AG04449 (cell line): ENCODE results near the gene PTPMT1.

Experiments
- CTCF ChIA-PET: fragments of 350-600 bp; formaldehyde crosslinking; extraction: SDS; loops from one replicate; lab custom pipeline; 2021; ENCODE audit warnings: antibody characterized with exemption; lab: Yijun Ruan, JAX
- POLR2A ChIA-PET: fragments of 400-600, 350-600 bp; formaldehyde crosslinking; extraction: SDS; loops from one replicate; lab custom pipeline; 2020; ENCODE audit warnings: antibody characterized with exemption, inconsistent platforms; lab: Yijun Ruan, JAX
- DNase-seq: peaks from one replicate; pipeline ENCODE4 v3.0.0-alpha.2; 2010; ENCODE audit warnings: low read depth, low spot score
- H3K4me3 ChIP-seq: 2 replicates; pipeline ENCODE4 v1.5.1; 2011; ENCODE audit warnings: low read depth, mild to moderate bottlenecking, control low read depth, low read length
- TF ChIP-seq, protein P1 (sequence below): IDR thresholded peaks from one replicate; pipeline ENCODE4 v1.5.1; 2011; ENCODE audit warnings: mild to moderate bottlenecking, moderate library complexity, low read length, control low read depth, inconsistent platforms; ENCODE audit not compliant: insufficient read depth; ENCODE audit errors: missing control alignments

The PTPMT1 gene

GRCh38 chr11:47611348-47611794, 46.0 kb downstream of the PTPMT1 start:
- POLR2A ChIA-PET: no interaction called here

GRCh38 chr11:47615249-47615648, 49.9 kb downstream of the PTPMT1 start:
- TF ChIP-seq, protein P1, sequence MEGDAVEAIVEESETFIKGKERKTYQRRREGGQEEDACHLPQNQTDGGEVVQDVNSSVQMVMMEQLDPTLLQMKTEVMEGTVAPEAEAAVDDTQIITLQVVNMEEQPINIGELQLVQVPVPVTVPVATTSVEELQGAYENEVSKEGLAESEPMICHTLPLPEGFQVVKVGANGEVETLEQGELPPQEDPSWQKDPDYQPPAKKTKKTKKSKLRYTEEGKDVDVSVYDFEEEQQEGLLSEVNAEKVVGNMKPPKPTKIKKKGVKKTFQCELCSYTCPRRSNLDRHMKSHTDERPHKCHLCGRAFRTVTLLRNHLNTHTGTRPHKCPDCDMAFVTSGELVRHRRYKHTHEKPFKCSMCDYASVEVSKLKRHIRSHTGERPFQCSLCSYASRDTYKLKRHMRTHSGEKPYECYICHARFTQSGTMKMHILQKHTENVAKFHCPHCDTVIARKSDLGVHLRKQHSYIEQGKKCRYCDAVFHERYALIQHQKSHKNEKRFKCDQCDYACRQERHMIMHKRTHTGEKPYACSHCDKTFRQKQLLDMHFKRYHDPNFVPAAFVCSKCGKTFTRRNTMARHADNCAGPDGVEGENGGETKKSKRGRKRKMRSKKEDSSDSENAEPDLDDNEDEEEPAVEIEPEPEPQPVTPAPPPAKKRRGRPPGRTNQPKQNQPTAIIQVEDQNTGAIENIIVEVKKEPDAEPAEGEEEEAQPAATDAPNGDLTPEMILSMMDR: no peak
- ChIA-PET CTCF (interaction anchor here (1.4 to 4.0 kb wide), 3 partner anchors 27 to 241 kb away, joined by 3 to 29 read pairs (median 9); partner anchors contain the start of genes KBTBD4, MTCH2 and NDUFS3), POLR2A (interaction anchor here (0.9 kb wide), 1 partner anchor 8 kb away, joined by 3 read pairs; no protein-coding TSS in a partner anchor)
- no peak overlapping the region for H3K4me3 ChIP-seq
- DNase-seq: no peak

More at GRCh38 chr11:47611348-47611794, 46.0 kb downstream of the PTPMT1 start:
- H3K4me3 ChIP-seq: no peak overlapping the region
- TF ChIP-seq, protein P1: no peak
- CTCF ChIA-PET: interaction anchor here (1.5 kb wide), 1 partner anchor 9 kb away, joined by 5 read pairs; no protein-coding TSS in a partner anchor
- no peak for DNase-seq

- ChIA-PET CTCF (interaction anchor here (0.6 to 4.0 kb wide), 28 partner anchors 8 to 243 kb away, joined by 3 to 41 read pairs (median 4); partner anchors contain the start of genes CELF1, KBTBD4, NDUFS3 and PSMC3), POLR2A (interaction anchor here (1.0 kb wide), 1 partner anchor 201 kb away, joined by 4 read pairs; no protein-coding TSS in a partner anchor)
- H3K4me3 ChIP-seq: no peak overlapping the region
- TF ChIP-seq, protein P1: peak; percentile 83
- DNase-seq: peak; percentile 34
Measured at GRCh38 chr11:47616726-47617416, 51.5 kb downstream of the PTPMT1 start.

- TF ChIP-seq, protein P1: no peak
- POLR2A ChIA-PET: interaction anchor here (1.0 kb wide), 1 partner anchor 201 kb away, joined by 4 read pairs; no protein-coding TSS in a partner anchor
- CTCF ChIA-PET: interaction anchor here (0.7 to 4.0 kb wide), 26 partner anchors 8 to 243 kb away, joined by 3 to 41 read pairs (median 4); partner anchors contain the start of genes CELF1, KBTBD4, NDUFS3 and PSMC3
- DNase-seq: no peak
- H3K4me3 ChIP-seq: no peak overlapping the region
Measured at GRCh38 chr11:47617417-47617809, 52.0 kb downstream of the PTPMT1 start.

GRCh38 chr11:47620836-47621378, 55.5 kb downstream of the PTPMT1 start:
- POLR2A ChIA-PET: no interaction called here
- no peak for DNase-seq
- H3K4me3 ChIP-seq: no peak overlapping the region
- TF ChIP-seq, protein P1: no peak
- CTCF ChIA-PET: interaction anchor here (0.8 to 1.9 kb wide), 4 partner anchors 9 to 68 kb away, joined by 3 to 5 read pairs (median 4); partner anchors contain the start of gene CELF1
